Stomach smooth muscle (tissue), 2 donors: ENCODE data around the gene LANCL2.
"Not testable (repeated sequence)": the region's sequence is repeated elsewhere in the genome, so short reads cannot be mapped to it uniquely, and the experiment has no call there.

Experiments
- H3K27ac ChIP-seq: one replicate; pipeline ENCODE4 v1.7.0; 2013; ENCODE audit warnings: mild to moderate bottlenecking, low read length, inconsistent platforms
- H3K27me3 ChIP-seq, 2 donors: one replicate each; pipeline ENCODE4 v1.7.0; 2013; ENCODE audit warnings: low read length in 2 of 2; ENCODE audit not compliant: insufficient read depth in 2 of 2, control insufficient read depth in 1 of 2
- H3K36me3 ChIP-seq, 2 donors: one replicate each; pipeline ENCODE4 v1.7.0; 2013; ENCODE audit warnings: low read length in 2 of 2; ENCODE audit not compliant: control insufficient read depth in 2 of 2, insufficient read depth in 2 of 2
- H3K4me1 ChIP-seq: one replicate; pipeline ENCODE4 v1.7.0; 2013; ENCODE audit warnings: low read length; ENCODE audit not compliant: control insufficient read depth, insufficient read depth
- H3K4me3 ChIP-seq, 2 donors: one replicate each; pipeline ENCODE4 v1.7.0; 2013; ENCODE audit warnings: low read length in 2 of 2
- H3K9ac ChIP-seq, 2 donors: one replicate each; pipeline ENCODE4 v1.7.0; 2013; ENCODE audit warnings: low read length in 2 of 2, mild to moderate bottlenecking in 1 of 2
- H3K9me3 ChIP-seq, 2 donors: one replicate each; pipeline ENCODE4 v1.7.0; 2013; ENCODE audit warnings: low read length in 2 of 2; ENCODE audit not compliant: control insufficient read depth in 2 of 2
- donor health status: healthy.
- donor health status: Pancreatic carcinoma.

The LANCL2 gene

GRCh38 chr7:55379285-55379684 lies 14.1 kb downstream of the LANCL2 start:
- Histone ChIP-seq H3K27ac (no peak overlapping the region), H3K4me1 (no peaks in the 10 kb centered on the region), H3K9ac (no peak overlapping the region)

GRCh38 chr7:55381189-55381588 lies 16.1 kb downstream of the LANCL2 start:
- no peaks in the 10 kb centered on the region for H3K27me3 ChIP-seq
- H3K27ac ChIP-seq = no peak overlapping the region
- no peak overlapping the region for H3K9ac ChIP-seq
- no peaks in the 10 kb centered on the region for H3K9me3 ChIP-seq
- H3K4me3 ChIP-seq = no peak overlapping the region
- no peaks in the 10 kb centered on the region for H3K36me3 ChIP-seq
- no peaks in the 10 kb centered on the region for H3K4me1 ChIP-seq

More at GRCh38 chr7:55379285-55379684, 14.1 kb downstream of the LANCL2 start:
- no peaks in the 10 kb centered on the region for H3K27me3 ChIP-seq
- no peaks in the 10 kb centered on the region for H3K9me3 ChIP-seq
- H3K4me3 ChIP-seq = no peak overlapping the region
- no peaks in the 10 kb centered on the region for H3K36me3 ChIP-seq

- Histone ChIP-seq H3K27ac (no peak overlapping the region), H3K9me3 (no peaks in the 10 kb centered on the region), H3K9ac (no peak overlapping the region), H3K4me1 (no peaks in the 10 kb centered on the region), H3K4me3 (no peak overlapping the region), H3K27me3 (no peaks in the 10 kb centered on the region), H3K36me3 (no peaks in the 10 kb centered on the region)
Measured at GRCh38 chr7:55381696-55382095, 16.6 kb downstream of the LANCL2 start.

GRCh38 chr7:55382251-55382650 lies 17.1 kb downstream of the LANCL2 start:
- Histone ChIP-seq H3K4me3 (no peak overlapping the region), H3K9ac (no peak overlapping the region), H3K27ac (no peak overlapping the region), H3K36me3 (no peaks in the 10 kb centered on the region), H3K27me3 (no peaks in the 10 kb centered on the region), H3K4me1 (no peaks in the 10 kb centered on the region), H3K9me3 (no peaks in the 10 kb centered on the region)

GRCh38 chr7:55386541-55386940 lies 21.4 kb downstream of the LANCL2 start:
- Histone ChIP-seq H3K27ac (no peak overlapping the region), H3K4me1 (no peaks in the 10 kb centered on the region), H3K9ac (no peak overlapping the region), H3K9me3 (no peaks in the 10 kb centered on the region), H3K4me3 (no peak overlapping the region), H3K36me3 (no peaks in the 10 kb centered on the region), H3K27me3 (no peaks in the 10 kb centered on the region)

- no peak overlapping the region for H3K9ac ChIP-seq
- H3K36me3 ChIP-seq = no peaks in the 10 kb centered on the region
- no peak overlapping the region for H3K27ac ChIP-seq
- H3K4me1 ChIP-seq = no peaks in the 10 kb centered on the region
- no peak overlapping the region for H3K4me3 ChIP-seq
- no peaks in the 10 kb centered on the region for H3K27me3 ChIP-seq
- H3K9me3 ChIP-seq = no peaks in the 10 kb centered on the region
Measured at GRCh38 chr7:55387062-55387965, 22.2 kb downstream of the LANCL2 start.

- H3K4me3 ChIP-seq = no peak overlapping the region
- no peak overlapping the region for H3K27ac ChIP-seq
- H3K27me3 ChIP-seq = no peaks in the 10 kb centered on the region
- no peaks in the 10 kb centered on the region for H3K4me1 ChIP-seq
- peaks cover 0 to 4% of the 10 kb centered on the region in 2 donors for H3K36me3 ChIP-seq
- no peak overlapping the region for H3K9ac ChIP-seq
- no peaks in the 10 kb centered on the region for H3K9me3 ChIP-seq
Measured at GRCh38 chr7:55396233-55396785, 31.2 kb downstream of the LANCL2 start.

- no peaks in the 10 kb centered on the region for H3K9me3 ChIP-seq
Measured at GRCh38 chr7:55397617-55398016, 32.5 kb downstream of the LANCL2 start.

GRCh38 chr7:55400191-55400590 lies 35.1 kb downstream of the LANCL2 start:
- Histone ChIP-seq H3K9me3 (no peaks in the 10 kb centered on the region), H3K4me1 (no peaks in the 10 kb centered on the region), H3K36me3 (peaks cover 0 to 7% of the 10 kb centered on the region in 2 donors), H3K27me3 (no peaks in the 10 kb centered on the region), H3K4me3 (no peak overlapping the region), H3K27ac (no peak overlapping the region), H3K9ac (no peak overlapping the region)

More at GRCh38 chr7:55397617-55398016, 32.5 kb downstream of the LANCL2 start:
- H3K27me3 ChIP-seq = no peaks in the 10 kb centered on the region
- no peak overlapping the region for H3K9ac ChIP-seq
- H3K4me3 ChIP-seq = no peak overlapping the region
- peaks cover 0 to 4% of the 10 kb centered on the region in 2 donors for H3K36me3 ChIP-seq
- no peak overlapping the region for H3K27ac ChIP-seq
- no peaks in the 10 kb centered on the region for H3K4me1 ChIP-seq

- H3K9me3 ChIP-seq = not testable (repeated sequence)
Measured at GRCh38 chr7:55402506-55402905, 37.4 kb downstream of the LANCL2 start.

More at GRCh38 chr7:55402506-55402905, 37.4 kb downstream of the LANCL2 start:
- not testable (repeated sequence) for H3K9ac ChIP-seq, H3K27ac ChIP-seq, H3K36me3 ChIP-seq, H3K4me3 ChIP-seq, H3K27me3 ChIP-seq, H3K4me1 ChIP-seq
